SK-N-SH (cell line): ENCODE data around the gene MN1. TPM values are rescaled to one million over a fixed set of nuclear protein-coding genes. Genes with fewer than 3 reads are reported as not detected.
A peak's percentile ranks its signal among the peaks of the same experiment; 100 is the strongest.

ENCODE experiments used
- CTCF ChIA-PET: fragments of 300-600, 350-600 bp; formaldehyde crosslinking; extraction: SDS; loops from one replicate; lab custom pipeline; 2021; lab: Yijun Ruan, JAX
- POLR2A ChIA-PET: fragments of 350-600 bp; sonication (Branson Sonifier 250); formaldehyde crosslinking; extraction: SDS; loops from one replicate; lab custom pipeline; 2020; ENCODE audit warnings: antibody characterized with exemption, inconsistent platforms; lab: Yijun Ruan, JAX
- DNase-seq: peaks from one replicate; pipeline ENCODE4 v3.0.0; 2012
- H2AFZ ChIP-seq: fragments of 200-600 bp; sonication (generic); 2 replicates; pipeline ENCODE4 v1.8.1; 2016; ENCODE audit warnings: antibody characterized with exemption, mild to moderate bottlenecking, low read depth
- H3F3A ChIP-seq: fragments of 200-600 bp; sonication (generic); replicated peaks from 2 replicates; pipeline ENCODE3; 2016; ENCODE audit warnings: antibody characterized with exemption, mild to moderate bottlenecking; ENCODE audit not compliant: insufficient read depth
- H3K27ac ChIP-seq, 2 experiments: fragments of 200-500 bp in 1 of 2; fragments of 200-600 bp in 1 of 2; sonication (Bioruptor generic) in 1 of 2; sonication (generic), shearing (Covaris generic) in 1 of 2; 2 replicates each; pipeline versions ENCODE4 v1.5.1 to v1.6.1; 2014 to 2016; ENCODE audit warnings: low read depth in 2 of 2, inconsistent platforms in 1 of 2, low read length in 1 of 2, mild to moderate bottlenecking in 1 of 2, mixed read lengths in 1 of 2
- H3K27me3 ChIP-seq: fragments of 200-600 bp; sonication (generic), shearing (Covaris generic); 2 replicates; pipeline ENCODE4 v1.6.1; 2016; ENCODE audit warnings: mixed run types; ENCODE audit not compliant: insufficient read depth
- H3K36me3 ChIP-seq, 2 experiments: fragments of 200-500 bp in 1 of 2; fragments of 200-600 bp in 1 of 2; sonication (Bioruptor generic) in 1 of 2; sonication (generic) in 1 of 2; replicated peaks in 1 of 2; 2 replicates each; pipeline versions ENCODE3 to v1.5.1; 2014 to 2016; ENCODE audit warnings: low read length in 1 of 2, mild to moderate bottlenecking in 1 of 2; ENCODE audit not compliant: insufficient read depth in 2 of 2, control insufficient read depth in 1 of 2
- H3K4me1 ChIP-seq, 2 experiments: fragments of 200-500 bp in 1 of 2; fragments of 200-600 bp in 1 of 2; sonication (Bioruptor generic) in 1 of 2; sonication (generic), shearing (Covaris generic) in 1 of 2; 2 replicates each; pipeline versions ENCODE4 v1.5.1 to v1.6.1; 2014 to 2016; ENCODE audit warnings: low read depth in 1 of 2, low read length in 1 of 2, mixed run types in 1 of 2; ENCODE audit not compliant: insufficient read depth in 2 of 2, control insufficient read depth in 1 of 2
- H3K4me2 ChIP-seq: fragments of 200-600 bp; sonication (generic), shearing (Covaris generic); 2 replicates; pipeline ENCODE4 v1.6.1; 2017; ENCODE audit warnings: mixed run types
- H3K4me3 ChIP-seq, 2 experiments: fragments of 200-500 bp in 1 of 2; fragments of 200-600 bp in 1 of 2; sonication (Bioruptor generic) in 1 of 2; sonication (generic), shearing (Covaris generic) in 1 of 2; 2 replicates each; pipeline versions ENCODE4 v1.5.1 to v1.8.1; 2014 to 2016; ENCODE audit warnings: low read depth in 2 of 2, inconsistent platforms in 1 of 2, low read length in 1 of 2, mild to moderate bottlenecking in 1 of 2, mixed read lengths in 1 of 2, moderate library complexity in 1 of 2
- H3K79me2 ChIP-seq: fragments of 200-600 bp; sonication (generic); 2 replicates; pipeline ENCODE4 v1.8.1; 2017; ENCODE audit warnings: mild to moderate bottlenecking; ENCODE audit not compliant: insufficient read depth
- H3K9ac ChIP-seq: fragments of 200-600 bp; sonication (generic); 2 replicates; pipeline ENCODE4 v1.6.1; 2017; ENCODE audit warnings: mixed run types
- H3K9me2 ChIP-seq: fragments of 200-600 bp; sonication (generic); 2 replicates; pipeline ENCODE4 v1.6.1; 2017; ENCODE audit warnings: mixed run types
- H3K9me3 ChIP-seq: fragments of 200-600 bp; sonication (generic); 2 replicates; pipeline ENCODE4 v1.6.1; 2017; ENCODE audit warnings: mixed run types, mild to moderate bottlenecking, moderate library complexity
- H4K20me1 ChIP-seq: fragments of 200-600 bp; sonication (generic); 2 replicates; pipeline ENCODE4 v1.6.1; 2017; ENCODE audit warnings: mild to moderate bottlenecking, mixed run types; ENCODE audit not compliant: insufficient read depth
- CTCF ChIP-seq: fragments of 200-600 bp; sonication (generic); IDR thresholded peaks from 2 replicates; pipeline ENCODE4 v1.6.1; 2017; ENCODE audit warnings: antibody characterized with exemption, mild to moderate bottlenecking, moderate library complexity
- MEF2A ChIP-seq: IDR thresholded peaks from 2 replicates; pipeline ENCODE4 v1.4.0; 2012; ENCODE audit warnings: low read depth, borderline replicate concordance
- TCF12 ChIP-seq: IDR thresholded peaks from 2 replicates; pipeline ENCODE4 v1.4.0; 2012
- WGBS: methylation state at CpG from one replicate; pipeline ENCODE4 v1.1.6; 2017; ENCODE audit warnings: low lambda C conversion rate; 5-methylcytosine and 5-hydroxymethylcytosine counted together
- polyA plus RNA-seq, 3 experiments: library from polyadenylated mRNA; depleted of rRNA; stranded (reverse); fragments of >200 nt; gene quantifications; 2 replicates each; pipeline ENCODE4 v1.2.3, GENCODE V29; 2012
- TF ChIP-seq, protein P1 (sequence below): IDR thresholded peaks from 2 replicates; pipeline ENCODE4 v1.4.0; 2012; ENCODE audit warnings: low read depth, borderline replicate concordance

Gene MN1
- polyA plus RNA-seq, 1 of the 3 experiments (the other 2 are of a cell fraction), result 0.20 TPM

DNA sequence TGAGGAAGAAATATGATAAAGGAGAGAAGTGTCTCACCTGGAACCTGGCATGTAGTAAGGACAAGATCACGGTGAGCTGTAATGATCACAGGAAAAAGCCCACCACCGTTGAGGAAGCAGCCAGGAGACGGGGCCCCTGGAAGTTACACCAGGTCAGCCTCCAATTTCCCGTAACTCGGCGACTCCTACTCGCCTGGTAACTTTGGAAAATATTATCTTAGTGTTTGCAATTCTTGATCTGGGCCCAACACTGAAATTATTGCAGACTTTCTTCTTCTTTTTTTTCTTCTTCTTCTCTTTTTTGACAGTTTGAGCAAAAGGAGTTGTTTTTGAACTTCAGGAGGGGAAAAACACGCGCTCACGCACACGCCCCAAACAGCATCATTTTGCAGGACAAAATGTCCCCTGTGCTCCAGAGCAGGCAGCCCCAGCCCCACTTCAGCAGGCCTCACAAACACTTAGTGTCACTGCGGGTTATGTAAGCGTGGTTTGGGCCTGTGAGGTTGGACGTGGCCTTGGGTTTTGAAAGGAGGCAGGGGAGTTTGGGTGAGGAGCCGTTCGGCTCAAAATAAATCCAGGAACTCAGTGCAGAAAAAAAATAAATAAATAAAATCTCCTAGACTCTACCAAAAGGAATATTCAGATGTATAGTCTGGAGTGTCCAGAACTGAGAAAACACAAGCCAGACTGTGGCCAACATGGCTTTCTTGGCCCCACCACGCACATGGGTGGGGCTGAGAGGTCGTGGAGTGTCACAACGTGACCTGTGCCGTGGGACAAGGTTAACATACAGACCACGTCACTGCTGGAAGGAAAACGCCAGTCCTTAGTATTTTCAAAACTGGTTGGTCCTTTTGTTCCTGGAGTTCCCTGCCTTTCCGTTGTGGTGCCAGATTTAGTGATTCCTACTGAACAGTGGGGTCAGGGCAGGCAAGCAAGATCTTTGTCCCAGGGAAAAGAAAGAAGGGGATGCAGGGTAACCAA is 26.3 kb upstream of the MN1 start (continued):
- TF ChIP-seq, protein P1, sequence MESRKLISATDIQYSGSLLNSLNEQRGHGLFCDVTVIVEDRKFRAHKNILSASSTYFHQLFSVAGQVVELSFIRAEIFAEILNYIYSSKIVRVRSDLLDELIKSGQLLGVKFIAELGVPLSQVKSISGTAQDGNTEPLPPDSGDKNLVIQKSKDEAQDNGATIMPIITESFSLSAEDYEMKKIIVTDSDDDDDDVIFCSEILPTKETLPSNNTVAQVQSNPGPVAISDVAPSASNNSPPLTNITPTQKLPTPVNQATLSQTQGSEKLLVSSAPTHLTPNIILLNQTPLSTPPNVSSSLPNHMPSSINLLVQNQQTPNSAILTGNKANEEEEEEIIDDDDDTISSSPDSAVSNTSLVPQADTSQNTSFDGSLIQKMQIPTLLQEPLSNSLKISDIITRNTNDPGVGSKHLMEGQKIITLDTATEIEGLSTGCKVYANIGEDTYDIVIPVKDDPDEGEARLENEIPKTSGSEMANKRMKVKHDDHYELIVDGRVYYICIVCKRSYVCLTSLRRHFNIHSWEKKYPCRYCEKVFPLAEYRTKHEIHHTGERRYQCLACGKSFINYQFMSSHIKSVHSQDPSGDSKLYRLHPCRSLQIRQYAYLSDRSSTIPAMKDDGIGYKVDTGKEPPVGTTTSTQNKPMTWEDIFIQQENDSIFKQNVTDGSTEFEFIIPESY, result no peak
- TF ChIP-seq CTCF (no peak), TCF12 (no peak)

- POLR2A ChIA-PET, result no interaction called here
These were observed 23.6 kb upstream of the MN1 start for GRCh38 chr22:27825174-27825573.

More at GRCh38 chr22:27825174-27825573, 23.6 kb upstream of the MN1 start:
- H2AFZ ChIP-seq, result no peak overlapping the region
- H3K36me3 ChIP-seq, result no peaks in the 10 kb centered on the region
- no peaks in the 10 kb centered on the region for H3K9me2 ChIP-seq
- no peaks in the 10 kb centered on the region for H3F3A ChIP-seq
- H3K4me1 ChIP-seq, result no peaks in the 10 kb centered on the region
- no peak overlapping the region for H3K27ac ChIP-seq
- no peak overlapping the region for H3K9ac ChIP-seq
- 85% methylated on average over 6 of the region's 6 CpGs for WGBS
- no peak overlapping the region for H3K4me3 ChIP-seq
- H4K20me1 ChIP-seq, result no peaks in the 10 kb centered on the region
- H3K9me3 ChIP-seq, result no peaks in the 10 kb centered on the region
- H3K79me2 ChIP-seq, result no peaks in the 10 kb centered on the region
- CTCF ChIA-PET, result interaction anchor here (0.8 to 1.8 kb wide), 6 partner anchors 11 to 402 kb away, joined by 3 to 5 read pairs (median 3); no protein-coding TSS in a partner anchor
- no peaks in the 10 kb centered on the region for H3K27me3 ChIP-seq
- no peak overlapping the region for H3K4me2 ChIP-seq
- TF ChIP-seq MEF2A, result no peak
- TF ChIP-seq CTCF, result peak; percentile 46
- no peak for DNase-seq
